Uterus (tissue), 2 donors: ENCODE data around the gene PTGS1.

Source experiments
- CTCF ChIP-seq, 4 experiments: fragments of 200-600 bp in 2 of 4; fragments of 450-650 bp in 2 of 4; sonication (generic) in 2 of 4; IDR thresholded peaks; one replicate each; pipeline ENCODE4 v1.5.1; 2016 to 2019; ENCODE audit warnings: antibody characterized with exemption in 4 of 4, mild to moderate bottlenecking in 2 of 4, moderate library complexity in 1 of 4
- POLR2A ChIP-seq, 2 donors: fragments of 450-650 bp; IDR thresholded peaks; one replicate each; pipeline ENCODE4 v1.6.1; 2016; ENCODE audit warnings: antibody characterized with exemption in 2 of 2, mild to moderate bottlenecking in 1 of 2, moderate library complexity in 1 of 2

GRCh38 chr9:122398371-122398924, 27.6 kb downstream of the PTGS1 start:
- TF ChIP-seq CTCF (IDR thresholded peaks at IDR 0.05) (no peak), POLR2A (IDR thresholded peaks at IDR 0.05) (no peak)
